Esophagus muscularis mucosa (tissue), 4 donors: ENCODE data around the gene MAFB.

ENCODE experiments used
- EP300 ChIP-seq: sonication (generic); formaldehyde crosslinking; IDR thresholded peaks from one replicate; pipeline ENCODE4 v1.6.1; 2017; ENCODE audit warnings: antibody characterized with exemption
- POLR2A ChIP-seq: fragments of 450-650 bp; IDR thresholded peaks from one replicate; pipeline ENCODE4 v1.6.1; 2017; ENCODE audit warnings: antibody characterized with exemption, moderate library complexity, mild to moderate bottlenecking, low read depth
- POLR2AphosphoS5 ChIP-seq, 2 donors: sonication (generic); formaldehyde crosslinking; IDR thresholded peaks; one replicate each; pipeline ENCODE4 v1.6.1; 2017; ENCODE audit warnings: antibody characterized with exemption in 2 of 2
- TF ChIP-seq, protein P1 (sequence below), 3 experiments: fragments of 200-600 bp in 2 of 3; fragments of 450-650 bp in 1 of 3; sonication (generic) in 2 of 3; IDR thresholded peaks; one replicate each; pipeline ENCODE4 v1.5.1; 2017 to 2019; ENCODE audit warnings: antibody characterized with exemption in 3 of 3, mild to moderate bottlenecking in 2 of 3, moderate library complexity in 1 of 3

DNA sequence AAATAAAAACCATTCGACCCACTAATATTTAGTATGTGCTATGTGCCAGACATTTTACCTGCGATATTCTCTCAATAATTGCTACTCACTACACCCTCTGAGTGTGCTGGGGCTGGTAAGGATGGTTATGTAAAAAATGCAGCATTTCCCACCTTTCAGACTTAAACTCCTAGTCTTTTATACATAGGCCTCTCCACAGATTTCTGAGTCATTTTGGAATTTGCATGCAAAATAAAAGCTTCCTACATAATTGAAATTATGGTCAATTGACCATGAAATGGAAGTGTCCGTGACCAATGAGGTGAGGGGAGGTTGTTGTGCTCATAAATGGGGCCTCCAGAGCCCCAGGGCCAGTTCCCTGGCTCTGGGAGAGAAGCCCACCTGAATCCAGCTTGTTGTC, 37.7 kb upstream of the MAFB start:
- TF ChIP-seq, protein P1, sequence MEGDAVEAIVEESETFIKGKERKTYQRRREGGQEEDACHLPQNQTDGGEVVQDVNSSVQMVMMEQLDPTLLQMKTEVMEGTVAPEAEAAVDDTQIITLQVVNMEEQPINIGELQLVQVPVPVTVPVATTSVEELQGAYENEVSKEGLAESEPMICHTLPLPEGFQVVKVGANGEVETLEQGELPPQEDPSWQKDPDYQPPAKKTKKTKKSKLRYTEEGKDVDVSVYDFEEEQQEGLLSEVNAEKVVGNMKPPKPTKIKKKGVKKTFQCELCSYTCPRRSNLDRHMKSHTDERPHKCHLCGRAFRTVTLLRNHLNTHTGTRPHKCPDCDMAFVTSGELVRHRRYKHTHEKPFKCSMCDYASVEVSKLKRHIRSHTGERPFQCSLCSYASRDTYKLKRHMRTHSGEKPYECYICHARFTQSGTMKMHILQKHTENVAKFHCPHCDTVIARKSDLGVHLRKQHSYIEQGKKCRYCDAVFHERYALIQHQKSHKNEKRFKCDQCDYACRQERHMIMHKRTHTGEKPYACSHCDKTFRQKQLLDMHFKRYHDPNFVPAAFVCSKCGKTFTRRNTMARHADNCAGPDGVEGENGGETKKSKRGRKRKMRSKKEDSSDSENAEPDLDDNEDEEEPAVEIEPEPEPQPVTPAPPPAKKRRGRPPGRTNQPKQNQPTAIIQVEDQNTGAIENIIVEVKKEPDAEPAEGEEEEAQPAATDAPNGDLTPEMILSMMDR (IDR thresholded peaks at IDR 0.05), result no peak
- TF ChIP-seq POLR2A (no peak), EP300 (no peak), POLR2AphosphoS5 (IDR thresholded peaks at IDR 0.05) (no peak)
